Astrocyte of the cerebellum (primary cell): ENCODE results near the gene SFXN2.

Experiments used
- DNase-seq: peaks from one replicate; pipeline ENCODE4 v3.0.0-alpha.2; 2011; ENCODE audit warnings: low read depth
- H3K4me3 ChIP-seq: 2 replicates; pipeline ENCODE4 v1.5.1; 2011; ENCODE audit warnings: mild to moderate bottlenecking, low read depth, low read length, moderate library complexity
- CTCF ChIP-seq: IDR thresholded peaks from 2 replicates; pipeline ENCODE4 v1.5.1; 2012; ENCODE audit warnings: low read length, low read depth, moderate library complexity, mild to moderate bottlenecking; ENCODE audit errors: missing control alignments
- in situ Hi-C: cut with HindIII; loops from 2 replicates; pipeline ENCODE4 v1.10.0; 2017; ENCODE audit warnings: low sequenced_read_pairs

Gene SFXN2

GRCh38 chr10:102729029-102730026 is 14.9 kb downstream of the SFXN2 start:
- H3K4me3 ChIP-seq: no peak overlapping the region
- in situ Hi-C loops: no loop called here
- DNase-seq: peak; percentile 60
- TF ChIP-seq CTCF: peak; percentile 94

- no peak for TF ChIP-seq CTCF
- in situ Hi-C loops: no loop called here
- H3K4me3 ChIP-seq: no peak overlapping the region
- DNase-seq: no peak
Measured at GRCh38 chr10:102731222-102731800, 16.9 kb downstream of the SFXN2 start.

GRCh38 chr10:102732661-102733060 is 18.2 kb downstream of the SFXN2 start:
- no peak for TF ChIP-seq CTCF
- no peak overlapping the region for H3K4me3 ChIP-seq
- DNase-seq: no peak
- in situ Hi-C loops: no loop called here

GRCh38 chr10:102735065-102735562 is 20.7 kb downstream of the SFXN2 start:
- H3K4me3 ChIP-seq: no peak overlapping the region
- no peak for DNase-seq
- in situ Hi-C loops: loop anchor here (5.0 kb wide), 1 partner anchor 97 kb away; no protein-coding TSS in a partner anchor
- TF ChIP-seq CTCF: no peak

GRCh38 chr10:102738692-102739121 is 24.3 kb downstream of the SFXN2 start:
- in situ Hi-C loops: loop anchor here (5.0 kb wide), 1 partner anchor 94 kb away; no protein-coding TSS in a partner anchor
- TF ChIP-seq CTCF: no peak
- H3K4me3 ChIP-seq: no peak overlapping the region
- DNase-seq: no peak

GRCh38 chr10:102740229-102740628 is 25.8 kb downstream of the SFXN2 start:
- no peak for DNase-seq
- no peak overlapping the region for H3K4me3 ChIP-seq
- in situ Hi-C loops: no loop called here
- TF ChIP-seq CTCF: no peak
